Ishikawa (cell line): ENCODE data around the gene SGSH.

Experiments used
- CEBPB ChIP-seq: IDR thresholded peaks from 2 replicates; pipeline ENCODE4 v1.6.1; 2012
- CREB1 ChIP-seq: IDR thresholded peaks from 2 replicates; pipeline ENCODE4 v1.6.1; 2012; ENCODE audit warnings: low read depth
- EGR1 ChIP-seq: IDR thresholded peaks from 2 replicates; pipeline ENCODE4 v1.6.1; 2012
- EP300 ChIP-seq: IDR thresholded peaks from 2 replicates; pipeline ENCODE4 v1.6.1; 2012; ENCODE audit warnings: borderline replicate concordance
- FOXM1 ChIP-seq: IDR thresholded peaks from 2 replicates; pipeline ENCODE4 v1.6.1; 2012; ENCODE audit warnings: low read depth, borderline replicate concordance
- MAX ChIP-seq: IDR thresholded peaks from 2 replicates; pipeline ENCODE4 v1.6.1; 2012
- NFIC ChIP-seq: IDR thresholded peaks from 2 replicates; pipeline ENCODE4 v1.6.1; 2012
- RAD21 ChIP-seq: IDR thresholded peaks from 2 replicates; pipeline ENCODE4 v1.6.1; 2012; ENCODE audit warnings: low read depth
- REST ChIP-seq: IDR thresholded peaks from 2 replicates; pipeline ENCODE4 v1.6.1; 2012; ENCODE audit warnings: low read depth, mild to moderate bottlenecking
- TAF1 ChIP-seq: IDR thresholded peaks from 2 replicates; pipeline ENCODE4 v1.6.1; 2012; ENCODE audit warnings: low read depth, mild to moderate bottlenecking
- TCF12 ChIP-seq: IDR thresholded peaks from 2 replicates; pipeline ENCODE4 v1.6.1; 2012; ENCODE audit warnings: low read depth
- TEAD4 ChIP-seq: IDR thresholded peaks from 2 replicates; pipeline ENCODE4 v1.6.1; 2012
- USF1 ChIP-seq: IDR thresholded peaks from 2 replicates; pipeline ENCODE4 v1.6.1; 2012
- YY1 ChIP-seq: IDR thresholded peaks from 2 replicates; pipeline ENCODE4 v1.6.1; 2012; ENCODE audit warnings: low read depth
- ZBTB7A ChIP-seq: IDR thresholded peaks from 2 replicates; pipeline ENCODE4 v1.6.1; 2012; ENCODE audit warnings: low read depth

Gene SGSH

GRCh38 chr17:80169107-80169506 lies 51.0 kb downstream of the SGSH start:
- TF ChIP-seq REST (no peak), TCF12 (no peak), FOXM1 (no peak)

- TF ChIP-seq TAF1 = no peak
- no peak for TF ChIP-seq CREB1
- no peak for TF ChIP-seq EP300
- TF ChIP-seq NFIC = no peak
- TF ChIP-seq RAD21 = no peak
- no peak for TF ChIP-seq REST
- TF ChIP-seq FOXM1 = no peak
- no peak for TF ChIP-seq USF1
- TF ChIP-seq TCF12 = no peak
- no peak for TF ChIP-seq ZBTB7A
- TF ChIP-seq YY1 = no peak
These were observed 51.8 kb downstream of the SGSH start for GRCh38 chr17:80168371-80168770.

- no peak for TF ChIP-seq CEBPB
These were observed 53.7 kb downstream of the SGSH start for GRCh38 chr17:80166446-80166845.

- TF ChIP-seq YY1 (no peak), TCF12 (no peak), EGR1 (no peak), TAF1 (no peak)
These were observed 55.9 kb downstream of the SGSH start for GRCh38 chr17:80164185-80164584.

GRCh38 chr17:80163336-80163735 lies 56.8 kb downstream of the SGSH start:
- TF ChIP-seq NFIC (no peak), CEBPB (no peak), TEAD4 (no peak), EP300 (no peak), RAD21 (no peak), TAF1 (no peak), EGR1 (no peak), ZBTB7A (no peak)

- TF ChIP-seq TEAD4 (no peak), TAF1 (no peak), YY1 (no peak), FOXM1 (no peak), NFIC (no peak), TCF12 (no peak), USF1 (no peak), ZBTB7A (no peak), MAX (no peak)
These were observed 59.6 kb downstream of the SGSH start for GRCh38 chr17:80160536-80160935.
